NCI-H82 treated with DMSO at 0.1 percent for 48 hours (cell line): ENCODE results near the gene MRTFA.
A peak's percentile ranks its signal among the peaks of the same experiment; 100 is the strongest.
"Not testable (repeated sequence)": the region's sequence is repeated elsewhere in the genome, so short reads cannot be mapped to it uniquely, and the experiment has no call there.

Experiments
- DNase-seq: peaks from one replicate; lab custom pipeline; 2025; ENCODE audit not compliant: unreplicated experiment; lab: John Stamatoyannopoulos, UW

Gene MRTFA

GRCh38 chr22:40636380-40637182, at the start of gene MRTFA:
Gene MRTFA (minus strand): TSS chr22:40636719.
- DNase-seq, result peak; percentile 96

- no peak for DNase-seq
These were observed 48.9 kb upstream of the MRTFA start for GRCh38 chr22:40685406-40685805.

DNA sequence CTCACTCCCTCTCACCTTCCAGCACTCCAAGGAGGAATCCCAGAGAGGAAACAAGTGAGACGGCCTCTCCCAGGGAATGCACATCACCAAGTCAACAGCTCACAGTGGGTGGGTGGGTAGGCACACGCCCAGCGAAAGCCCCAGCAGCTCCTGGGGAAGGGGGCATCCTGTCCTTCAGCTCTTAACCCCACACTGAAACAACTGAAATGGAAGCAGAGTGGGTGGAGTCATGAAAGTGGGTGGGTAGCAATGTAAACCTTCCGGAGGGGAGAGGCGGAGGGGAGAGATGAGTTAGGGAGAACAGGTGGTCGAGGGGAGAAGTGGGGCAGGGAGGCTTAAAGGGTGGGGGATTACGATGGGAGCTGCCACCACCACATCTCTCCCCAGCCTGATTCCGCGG, 48.2 kb upstream of the MRTFA start:
- DNase-seq, result peak; percentile 75

DNA sequence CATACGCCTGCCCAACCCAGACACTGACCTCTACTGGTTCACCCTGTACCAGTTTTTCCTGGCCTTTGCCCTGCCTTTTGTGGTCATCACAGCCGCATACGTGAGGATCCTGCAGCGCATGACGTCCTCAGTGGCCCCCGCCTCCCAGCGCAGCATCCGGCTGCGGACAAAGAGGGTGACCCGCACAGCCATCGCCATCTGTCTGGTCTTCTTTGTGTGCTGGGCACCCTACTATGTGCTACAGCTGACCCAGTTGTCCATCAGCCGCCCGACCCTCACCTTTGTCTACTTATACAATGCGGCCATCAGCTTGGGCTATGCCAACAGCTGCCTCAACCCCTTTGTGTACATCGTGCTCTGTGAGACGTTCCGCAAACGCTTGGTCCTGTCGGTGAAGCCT, 44.9 kb upstream of the MRTFA start:
- no peak for DNase-seq

DNA sequence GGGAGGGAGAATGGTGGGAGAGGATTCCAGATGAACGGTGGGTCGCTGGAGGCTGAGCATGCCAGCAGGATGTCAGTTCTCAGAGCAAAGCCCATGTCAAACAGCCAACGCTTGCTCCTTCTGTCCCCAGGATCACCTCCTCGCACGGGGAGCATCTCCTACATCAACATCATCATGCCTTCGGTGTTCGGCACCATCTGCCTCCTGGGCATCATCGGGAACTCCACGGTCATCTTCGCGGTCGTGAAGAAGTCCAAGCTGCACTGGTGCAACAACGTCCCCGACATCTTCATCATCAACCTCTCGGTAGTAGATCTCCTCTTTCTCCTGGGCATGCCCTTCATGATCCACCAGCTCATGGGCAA, 44.3 kb upstream of the MRTFA start:
- DNase-seq, result no peak

DNA sequence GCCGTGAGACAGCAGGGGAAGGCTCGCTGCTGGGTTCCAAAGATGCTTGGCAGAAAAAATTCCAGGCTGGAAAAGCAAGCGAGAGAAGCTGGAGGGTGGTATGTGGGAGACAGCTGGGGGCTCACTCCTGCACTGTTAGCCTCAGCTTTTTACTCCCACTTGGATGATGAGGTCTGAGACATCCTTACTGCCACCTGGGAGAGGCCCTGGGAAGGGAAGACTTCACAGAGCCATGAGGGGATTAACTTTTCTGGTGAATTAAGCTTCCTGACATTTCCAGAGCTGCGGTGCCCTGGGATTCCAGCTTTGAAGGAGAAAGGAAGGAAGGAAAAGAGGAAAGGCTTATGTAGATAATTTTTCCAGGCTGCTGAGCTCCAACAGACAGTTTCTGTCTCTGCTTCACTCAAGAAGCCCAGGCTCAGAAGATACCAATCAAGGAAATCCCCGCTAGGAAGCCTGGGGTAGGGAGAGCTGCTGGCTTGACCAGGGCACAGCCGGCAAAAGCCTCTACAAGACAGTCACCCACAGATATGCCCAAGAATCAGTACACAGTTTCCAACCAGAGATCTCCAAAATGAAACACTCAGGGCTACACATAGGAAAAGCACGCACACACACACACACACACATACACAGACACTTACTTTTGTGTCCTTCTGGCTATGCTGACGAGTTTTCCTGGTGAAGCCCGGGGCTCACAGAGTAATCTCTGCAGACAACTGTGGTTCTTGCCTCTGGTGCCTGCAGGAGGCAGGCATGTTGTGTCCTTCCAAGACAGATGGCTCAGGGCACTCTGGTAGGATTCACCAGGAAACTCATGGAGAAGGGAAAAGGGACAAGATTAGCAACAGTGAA, 43.7 kb upstream of the MRTFA start:
- DNase-seq, result peak; percentile 59

GRCh38 chr22:40679249-40679963, 42.9 kb upstream of the MRTFA start, which contains the start of gene MCHR1:
Gene MCHR1 (plus strand): TSS chr22:40679484. CDS start chr22:40679653, 169 bp downstream.
- DNase-seq, result no peak

GRCh38 chr22:40678493-40679248, 42.2 kb upstream of the MRTFA start:
- no peak for DNase-seq

GRCh38 chr22:40676644-40677043, 40.1 kb upstream of the MRTFA start:
- no peak for DNase-seq

DNA sequence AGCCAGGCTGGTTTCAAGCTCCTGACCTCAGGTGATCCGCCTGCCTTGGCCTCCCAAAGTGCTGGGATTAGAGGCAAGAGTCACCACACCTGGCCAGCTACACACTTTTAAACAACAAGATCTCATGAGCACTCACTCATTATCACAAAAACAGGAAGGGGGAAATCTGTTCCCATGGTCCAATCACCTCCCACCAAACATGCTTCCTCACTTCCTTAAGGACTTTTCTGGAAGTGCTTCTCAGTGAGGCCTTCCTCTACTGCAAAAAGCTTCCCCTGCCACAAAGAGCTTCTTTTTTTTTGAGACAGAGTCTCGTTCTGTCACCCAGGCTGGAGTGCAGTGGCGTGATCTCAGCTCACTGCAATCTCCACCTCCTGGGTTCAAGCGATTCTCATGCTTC, 39.6 kb upstream of the MRTFA start:
- not testable (repeated sequence) for DNase-seq

GRCh38 chr22:40674274-40674673, 37.8 kb upstream of the MRTFA start:
- no peak for DNase-seq

DNA sequence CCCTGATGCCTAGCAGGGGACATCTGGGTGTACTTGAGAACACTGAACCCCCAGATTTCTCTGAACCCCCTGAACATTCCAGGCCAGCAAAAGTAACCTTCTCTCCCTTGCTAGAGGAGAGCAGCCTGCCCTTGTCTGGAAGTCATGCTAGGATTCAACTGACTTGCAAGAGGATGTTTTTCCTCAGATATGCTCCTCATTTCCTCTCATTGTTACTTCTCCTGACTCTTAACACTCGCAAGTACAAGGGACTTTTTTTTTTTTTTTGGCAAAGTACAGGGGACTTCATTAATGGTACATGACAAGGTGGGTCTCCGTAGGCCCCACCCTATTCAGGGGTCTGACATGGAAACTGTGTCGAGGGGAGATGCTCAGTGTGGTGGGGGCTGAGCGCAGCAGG, 36.5 kb upstream of the MRTFA start:
- DNase-seq, result no peak

- DNase-seq, result no peak
These were observed 35.4 kb upstream of the MRTFA start for GRCh38 chr22:40671796-40672360.

DNA sequence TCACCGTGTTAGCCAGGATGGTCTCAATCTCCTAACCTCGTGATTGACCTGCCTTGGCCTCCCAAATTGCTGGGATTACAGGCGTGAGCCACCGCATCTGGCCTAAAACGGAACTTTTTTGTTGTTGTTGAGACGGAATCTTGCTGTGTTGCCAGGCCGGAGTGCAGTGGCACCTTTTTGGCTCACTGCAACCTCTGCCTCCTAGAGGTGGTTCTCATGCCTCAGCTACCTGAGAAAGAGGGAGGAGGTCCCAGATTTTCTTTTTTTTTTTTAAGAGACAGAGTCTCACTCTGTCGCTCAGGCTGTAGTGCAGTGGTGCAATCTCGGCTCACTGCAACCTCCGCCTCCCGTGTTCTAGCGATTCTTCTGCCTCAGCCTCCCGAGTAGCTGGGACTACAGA, 34.9 kb upstream of the MRTFA start:
- DNase-seq, result no peak

DNA sequence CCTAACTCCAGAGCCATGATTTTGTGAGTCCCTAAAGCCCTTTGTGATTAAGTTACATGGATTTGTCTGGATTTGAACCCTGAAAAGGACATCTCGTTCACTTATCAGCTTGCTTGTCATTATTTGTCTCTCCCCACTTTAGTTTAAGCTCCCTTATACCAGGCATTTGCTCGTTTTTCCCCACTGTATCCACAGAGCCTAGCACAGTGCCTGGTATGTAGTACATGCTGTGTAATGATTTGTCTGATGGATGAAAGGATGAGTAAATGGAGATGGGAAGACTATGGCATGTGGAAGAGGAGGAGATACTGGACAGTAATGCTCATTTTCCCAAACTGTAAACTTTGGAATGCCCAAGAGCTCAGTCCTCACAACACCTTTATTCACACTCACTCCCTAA, 33.5 kb upstream of the MRTFA start:
- DNase-seq, result no peak

DNA sequence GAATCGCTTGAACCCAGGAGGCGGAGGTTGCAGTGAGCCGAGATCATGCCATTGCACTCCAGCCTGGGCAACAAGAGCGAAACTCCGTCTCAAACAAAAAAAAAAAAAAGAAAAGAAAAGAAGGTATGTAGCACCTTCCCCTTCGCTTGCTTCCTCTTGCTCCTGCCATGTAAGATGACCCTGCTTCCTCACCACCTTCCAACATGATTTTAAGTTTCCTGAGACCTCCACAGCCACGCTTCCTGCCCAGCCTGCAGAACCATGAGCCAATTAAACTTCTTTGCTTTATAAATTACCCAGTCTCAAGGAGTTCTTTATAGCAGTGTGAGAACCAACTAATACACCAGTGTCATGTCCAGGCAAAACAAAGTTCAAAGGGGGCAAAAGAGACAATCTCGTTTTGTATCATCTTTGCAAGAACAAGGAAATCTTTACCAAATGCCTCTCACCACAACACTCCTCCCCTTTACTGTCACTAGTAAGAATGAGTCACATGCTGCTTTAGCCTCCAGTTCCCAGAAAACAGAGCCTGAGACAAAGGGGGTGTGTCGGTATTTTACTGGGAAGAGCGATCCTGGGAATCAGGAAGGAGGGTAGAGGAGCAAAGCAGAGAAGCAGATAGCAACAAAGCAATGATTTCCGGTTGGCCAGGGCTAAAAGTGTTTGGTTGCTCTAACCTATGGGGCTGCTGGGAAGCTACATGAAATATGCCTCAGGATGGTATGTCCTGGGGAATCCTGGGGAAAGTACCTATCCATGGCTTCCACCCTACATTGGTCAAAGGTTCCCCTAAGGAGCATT, 32.3 kb upstream of the MRTFA start:
- DNase-seq, result no peak

DNA sequence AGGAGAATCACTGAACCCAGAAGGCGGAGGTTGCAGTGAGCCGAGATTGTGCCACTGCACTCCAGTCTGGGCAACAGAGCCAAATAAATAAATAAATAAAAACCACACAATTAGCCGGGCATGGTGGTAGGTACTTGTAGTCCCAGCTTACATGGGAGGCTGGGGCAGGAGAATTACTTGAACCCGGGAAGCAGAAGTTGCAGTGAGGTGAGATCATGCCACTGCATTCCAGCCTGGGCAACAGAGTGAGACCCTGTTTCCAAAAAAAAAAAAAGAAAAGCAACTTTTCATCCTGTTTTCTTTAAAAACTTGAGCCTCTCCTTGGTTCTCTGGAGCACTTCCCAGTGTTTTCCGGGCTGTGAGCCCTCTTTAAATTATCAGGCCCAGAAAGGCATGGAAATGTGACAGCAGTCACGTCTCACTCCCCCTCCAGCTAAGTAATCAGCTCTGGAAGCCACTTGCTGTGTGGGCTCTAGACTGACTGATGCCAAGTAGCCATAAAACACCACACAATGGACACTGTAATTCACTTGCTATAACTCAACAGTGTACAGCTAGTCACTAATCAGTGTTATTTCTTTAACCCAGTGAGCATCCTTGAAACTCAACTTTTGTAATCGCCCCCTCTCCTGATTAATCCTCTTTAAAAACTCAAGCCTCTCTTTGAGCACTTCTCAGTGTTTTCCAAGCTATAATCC, 29.8 kb upstream of the MRTFA start:
- DNase-seq, result peak; percentile 34

- no peak for DNase-seq
These were observed 28.8 kb upstream of the MRTFA start for GRCh38 chr22:40665312-40665711.

- no peak for DNase-seq
These were observed 25.2 kb upstream of the MRTFA start for GRCh38 chr22:40661671-40662070.
